Activated CD4-positive, CD25-positive, alpha-beta regulatory T cell treated with anti-CD3 and anti-CD28 coated beads, Interleukin-2, amount 50 U/mL, for 16 hours (primary cell): ENCODE results near the gene PLCL2.
"Not testable (repeated sequence)": the region's sequence is repeated elsewhere in the genome, so short reads cannot be mapped to it uniquely, and the experiment has no call there.

Experiments used
- DNase-seq: peaks from one replicate; pipeline ENCODE4 v3.0.0-alpha.2; 2020; ENCODE audit warnings: low read depth, low spot score

PLCL2 gene

DNA sequence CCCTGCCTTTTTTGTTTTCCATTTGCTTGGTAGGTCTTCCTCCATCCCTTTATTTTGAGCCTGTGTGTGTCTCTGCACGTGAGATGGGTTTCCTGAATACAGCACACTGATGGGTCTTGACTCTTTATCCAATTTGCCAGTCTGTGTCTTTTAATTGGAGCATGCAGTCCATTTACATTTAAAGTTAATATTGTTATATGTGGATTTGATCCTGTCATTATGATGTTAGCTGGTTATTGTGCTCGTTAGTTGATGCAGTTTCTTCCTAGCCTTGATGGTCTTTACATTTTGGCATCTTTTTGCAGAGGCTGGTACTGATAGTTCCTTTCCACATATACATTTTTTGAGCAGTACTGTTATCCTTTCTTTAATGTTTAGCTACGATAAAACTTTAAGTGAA, 73.1 kb downstream of the PLCL2 start:
- DNase-seq, result not testable (repeated sequence)

DNA sequence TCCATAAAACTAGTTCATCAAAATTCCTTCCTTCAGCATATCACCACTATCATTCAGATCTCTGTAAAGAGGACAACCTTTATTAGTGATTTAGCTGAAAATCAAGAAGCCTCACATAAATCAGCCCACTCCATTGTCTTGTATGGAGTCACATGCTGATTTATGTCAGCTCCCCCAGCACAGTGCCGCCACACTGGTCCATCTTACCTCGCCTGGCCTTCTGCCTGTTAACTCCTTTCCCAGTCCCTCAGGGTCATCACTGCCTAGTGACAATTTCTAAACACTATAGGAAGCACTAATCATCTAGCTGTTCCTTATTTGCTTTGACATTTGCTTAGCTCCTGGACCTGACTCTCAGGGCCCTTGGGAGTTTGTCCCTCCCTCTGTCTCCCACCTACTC, 75.4 kb downstream of the PLCL2 start:
- no peak for DNase-seq

DNA sequence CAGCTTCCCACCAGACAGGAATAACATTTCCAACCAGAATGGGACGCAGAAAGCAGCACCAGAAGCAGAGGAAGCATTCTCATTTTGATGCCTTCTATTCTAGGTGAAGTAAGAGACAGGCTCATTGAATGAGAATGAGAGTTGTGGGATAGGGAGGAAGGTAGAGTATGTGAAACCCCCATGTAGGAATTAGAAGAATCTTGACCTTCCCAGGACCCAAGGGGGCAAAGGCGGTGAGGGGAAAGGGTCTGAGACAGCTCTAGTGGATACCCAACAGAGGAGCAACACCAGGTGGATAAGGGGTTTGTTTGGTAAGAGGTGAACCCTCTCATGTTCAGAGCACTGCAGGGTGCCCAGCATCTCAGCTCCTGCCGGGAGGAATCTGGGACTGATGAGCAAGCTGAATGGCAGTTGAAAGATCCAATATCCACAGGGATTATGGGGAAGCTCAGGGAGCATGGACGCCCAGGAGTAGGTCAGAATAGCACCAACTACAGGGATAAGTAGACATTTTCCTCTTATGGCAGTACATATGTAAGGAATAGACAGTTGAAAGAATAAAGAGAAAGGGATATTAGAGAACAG, 77.0 kb downstream of the PLCL2 start:
- DNase-seq, result no peak

DNA sequence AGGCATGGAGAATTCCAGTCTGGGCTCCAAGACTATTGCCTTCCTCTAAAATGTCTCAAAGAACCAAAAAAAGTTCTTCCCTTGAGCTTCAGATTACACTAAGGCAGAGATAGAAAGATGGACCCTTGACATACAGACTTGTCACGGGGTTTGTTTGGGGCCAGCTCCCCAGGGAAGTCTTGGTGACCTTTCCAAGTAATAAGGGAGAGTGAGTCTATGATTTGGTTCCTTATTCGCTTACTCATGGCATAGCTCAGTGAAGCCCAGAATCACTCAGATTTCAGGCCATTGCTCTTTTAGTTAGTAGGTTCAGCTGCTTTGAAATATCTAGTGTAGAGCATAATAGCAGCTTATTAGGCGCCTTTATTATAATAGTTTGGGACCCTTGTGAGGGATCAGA, 90.3 kb downstream of the PLCL2 start:
- DNase-seq, result no peak

DNA sequence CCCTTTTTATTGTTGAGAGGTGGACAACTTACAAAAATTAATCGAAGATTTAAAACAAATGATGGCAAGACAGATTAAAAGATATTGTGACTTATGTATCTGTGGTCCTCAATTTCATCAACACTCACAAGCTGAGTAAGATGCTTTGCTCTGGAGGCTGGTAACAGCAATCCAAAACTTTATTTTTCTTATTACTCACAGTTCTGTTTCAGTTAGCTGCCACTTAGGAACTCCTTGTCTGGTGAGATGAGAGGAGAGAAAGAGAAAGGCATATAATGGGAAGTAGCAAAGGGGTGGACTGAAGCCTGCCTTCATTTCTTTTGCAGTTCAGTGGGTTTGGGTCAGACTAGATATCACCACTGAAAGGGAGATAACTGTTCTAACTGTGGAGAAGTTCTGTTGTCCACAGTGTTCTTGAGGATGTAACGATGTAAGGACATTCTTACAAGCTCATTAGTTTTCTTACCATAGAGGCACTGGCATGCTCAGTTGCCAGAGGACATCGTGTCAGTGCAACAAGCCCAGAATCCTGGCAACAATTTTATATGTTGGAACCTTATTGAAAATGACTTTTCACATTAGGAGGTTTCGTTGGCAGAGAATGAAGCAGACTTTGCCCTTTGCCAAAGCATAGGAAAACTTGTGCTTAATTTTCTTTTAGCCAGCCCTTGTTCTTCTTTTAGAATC, 93.6 kb downstream of the PLCL2 start:
- no peak for DNase-seq

DNA sequence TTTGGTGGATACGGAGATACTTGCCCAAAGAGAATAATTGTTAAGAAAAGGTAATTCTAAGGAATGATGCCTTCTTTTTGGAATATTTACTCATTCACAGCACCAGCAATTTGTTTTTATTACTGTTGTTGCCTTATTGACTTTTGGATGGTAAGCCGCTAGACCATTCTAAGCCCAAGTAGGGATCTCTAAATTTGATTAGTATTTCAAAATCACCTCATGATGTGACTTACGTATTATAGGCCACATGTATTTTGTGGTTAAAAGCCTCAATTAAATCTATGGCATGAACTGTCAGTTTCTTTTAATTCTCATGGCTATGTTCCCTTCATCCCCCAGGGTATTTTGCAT, 94.1 kb downstream of the PLCL2 start:
- no peak for DNase-seq

DNA sequence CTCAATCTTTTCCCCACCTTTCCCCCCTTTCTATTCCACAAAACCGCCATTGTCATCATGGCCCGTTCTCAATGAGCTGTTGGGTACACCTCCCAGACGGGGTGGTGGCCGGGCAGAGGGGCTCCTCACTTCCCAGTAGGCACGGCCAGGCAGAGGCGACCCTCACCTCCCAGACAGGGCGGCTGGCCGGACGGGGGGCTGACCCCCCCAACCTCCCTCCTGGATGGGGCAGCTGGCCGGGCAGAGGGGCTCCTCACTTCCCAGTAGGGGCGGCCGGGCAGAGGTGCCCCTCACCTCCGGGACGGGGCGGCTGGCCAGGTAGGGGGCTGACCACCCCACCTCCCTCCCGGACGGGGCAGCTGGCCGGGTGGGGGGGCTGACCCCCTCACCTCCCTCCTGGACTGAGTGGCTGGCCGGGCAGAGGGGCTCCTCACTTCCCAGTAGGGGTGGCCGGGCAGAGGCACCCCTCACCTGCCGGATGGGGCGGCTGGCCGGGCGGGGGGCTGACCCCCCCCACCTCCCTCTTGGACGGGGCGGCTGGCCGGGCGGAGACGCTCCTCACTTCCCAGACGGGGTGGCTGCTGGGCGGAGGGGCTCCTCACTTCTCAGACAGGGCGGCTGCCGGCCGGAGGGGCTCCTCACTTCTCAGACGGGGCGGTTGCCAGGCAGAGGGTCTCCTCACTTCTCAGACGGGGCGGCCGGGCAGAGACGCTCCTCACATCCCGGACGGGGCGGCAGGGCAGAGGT, 95.2 kb downstream of the PLCL2 start:
- not testable (repeated sequence) for DNase-seq

DNA sequence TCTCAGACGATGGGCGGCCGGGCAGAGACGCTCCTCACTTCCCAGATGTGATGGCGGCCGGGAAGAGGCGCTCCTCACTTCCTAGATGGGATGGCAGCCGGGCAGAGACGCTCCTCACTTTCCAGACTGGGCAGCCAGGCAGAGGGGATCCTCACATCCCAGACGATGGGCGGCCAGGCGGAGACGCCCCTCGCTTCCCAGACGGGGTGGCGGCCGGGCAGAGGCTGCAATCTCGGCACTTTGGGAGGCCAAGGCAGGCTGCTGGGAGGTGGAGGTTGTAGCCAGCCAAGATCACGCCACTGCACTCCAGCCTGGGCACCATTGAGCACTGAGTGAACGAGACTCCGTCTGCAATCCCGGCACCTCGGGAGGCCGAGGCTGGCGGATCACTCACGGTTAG, 95.8 kb downstream of the PLCL2 start:
- DNase-seq, result not testable (repeated sequence)

DNA sequence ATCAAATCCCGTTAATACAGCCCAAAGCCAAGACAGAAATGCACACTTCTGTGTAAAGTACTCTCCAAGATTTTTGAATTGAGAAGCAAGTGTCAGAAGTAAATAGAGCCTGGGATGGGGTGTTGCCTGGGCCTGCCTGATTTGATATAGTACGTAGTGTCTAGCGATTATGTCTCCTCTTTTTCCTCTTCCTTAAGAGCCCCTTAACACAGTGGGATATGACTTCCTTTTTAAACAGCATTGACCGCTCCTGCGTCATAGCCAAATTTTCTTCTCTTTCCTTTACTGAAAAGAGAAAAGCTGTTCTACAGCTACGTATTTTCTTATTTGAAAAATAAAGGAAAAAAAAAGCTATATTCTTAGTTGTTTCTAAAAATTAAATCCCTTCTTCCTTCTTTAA, 97.7 kb downstream of the PLCL2 start:
- DNase-seq, result no peak

DNA sequence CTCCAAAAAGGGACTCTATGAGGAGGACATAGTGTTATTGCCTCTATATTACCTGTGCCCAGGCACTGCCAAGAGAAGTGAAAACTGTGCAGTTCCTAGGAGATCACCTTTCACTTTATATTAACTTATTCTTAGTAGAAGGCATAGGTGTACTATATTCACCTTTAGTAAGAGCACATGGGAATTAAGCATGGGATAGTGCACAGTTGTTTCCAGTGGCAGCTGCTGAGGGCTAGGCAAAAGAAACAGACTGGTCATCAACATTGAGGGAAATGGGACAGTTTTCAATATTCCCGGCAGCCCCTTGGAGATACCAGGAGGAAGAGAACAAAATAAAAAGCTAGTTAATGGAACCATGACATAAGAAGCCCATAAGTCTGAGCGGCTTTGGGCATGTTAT, 100.9 kb downstream of the PLCL2 start:
- no peak for DNase-seq

DNA sequence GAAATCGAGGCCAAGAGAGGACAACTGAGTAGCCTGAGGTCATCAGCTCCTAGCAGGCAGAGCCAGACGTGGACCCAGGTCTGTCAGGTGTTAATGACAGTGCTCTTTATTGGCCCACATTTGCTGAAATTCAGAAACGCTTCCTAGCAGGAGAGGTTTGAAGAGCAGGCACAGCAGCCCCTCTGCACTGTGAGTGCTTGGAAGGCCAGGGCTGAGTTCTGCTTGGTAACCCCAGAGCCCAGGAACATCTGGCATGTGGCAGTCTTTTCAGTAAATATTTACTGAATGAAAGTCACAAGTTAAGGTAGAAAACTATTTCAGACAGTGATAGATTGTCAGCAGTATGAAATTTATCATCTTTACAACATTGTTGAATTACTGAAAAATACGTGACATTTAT, 102.4 kb downstream of the PLCL2 start:
- no peak for DNase-seq

DNA sequence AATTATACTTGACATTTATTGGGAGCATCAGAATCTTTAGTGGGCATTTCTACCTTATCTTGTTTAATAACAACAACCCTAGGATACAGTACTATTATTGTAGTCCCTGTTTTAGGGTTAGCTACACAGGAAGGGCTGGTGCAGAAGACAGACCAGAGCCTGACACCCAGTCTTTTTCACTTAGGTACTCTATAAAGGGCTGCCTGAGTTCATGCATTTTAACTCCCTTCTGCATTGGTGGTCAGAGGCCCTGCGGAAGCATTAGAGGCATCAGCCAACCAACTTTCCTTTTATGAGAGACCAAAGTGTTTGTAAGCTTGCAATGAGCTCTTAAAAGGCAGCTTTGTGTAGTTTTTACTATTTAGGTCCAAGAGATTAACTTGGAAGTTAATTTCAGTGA, 105.4 kb downstream of the PLCL2 start:
- no peak for DNase-seq

DNA sequence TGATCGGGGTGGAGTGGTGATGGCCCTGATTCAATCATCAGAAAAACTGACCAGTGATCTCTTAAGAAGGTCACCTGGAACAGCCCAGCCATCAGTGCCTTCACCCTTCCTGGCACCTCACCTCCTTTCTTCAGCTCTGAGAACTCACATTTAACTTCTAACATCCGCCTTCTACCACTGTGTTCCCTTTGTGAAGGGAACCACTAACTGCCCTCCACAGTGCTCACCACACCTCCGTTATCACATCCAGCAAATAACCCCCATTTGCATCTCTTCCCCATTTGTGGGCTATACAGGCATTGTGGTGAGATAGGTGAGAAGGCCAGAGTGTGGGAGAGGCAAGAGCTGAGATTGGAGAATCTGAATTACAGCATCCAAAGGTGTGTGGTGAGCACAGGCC, 107.4 kb downstream of the PLCL2 start:
- no peak for DNase-seq

DNA sequence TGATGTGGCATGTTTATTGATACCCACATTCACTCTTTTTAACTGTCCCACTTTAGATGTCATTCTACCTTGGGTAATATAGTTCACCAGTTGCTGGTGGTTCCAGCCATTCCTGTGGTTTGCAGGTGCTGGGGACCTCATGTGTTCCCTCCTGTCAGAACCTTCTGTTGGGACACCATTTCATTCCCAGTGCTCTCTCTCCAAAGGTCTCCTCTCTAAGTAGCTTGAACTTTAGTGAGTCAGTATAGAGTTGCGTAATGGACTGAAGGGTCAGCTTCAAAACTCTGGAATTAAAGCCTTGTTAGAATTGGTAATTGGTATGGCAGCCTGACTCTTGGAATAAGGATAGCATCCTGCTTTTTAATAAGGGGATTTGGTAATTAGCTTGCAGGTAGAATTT, 108.5 kb downstream of the PLCL2 start:
- no peak for DNase-seq

DNA sequence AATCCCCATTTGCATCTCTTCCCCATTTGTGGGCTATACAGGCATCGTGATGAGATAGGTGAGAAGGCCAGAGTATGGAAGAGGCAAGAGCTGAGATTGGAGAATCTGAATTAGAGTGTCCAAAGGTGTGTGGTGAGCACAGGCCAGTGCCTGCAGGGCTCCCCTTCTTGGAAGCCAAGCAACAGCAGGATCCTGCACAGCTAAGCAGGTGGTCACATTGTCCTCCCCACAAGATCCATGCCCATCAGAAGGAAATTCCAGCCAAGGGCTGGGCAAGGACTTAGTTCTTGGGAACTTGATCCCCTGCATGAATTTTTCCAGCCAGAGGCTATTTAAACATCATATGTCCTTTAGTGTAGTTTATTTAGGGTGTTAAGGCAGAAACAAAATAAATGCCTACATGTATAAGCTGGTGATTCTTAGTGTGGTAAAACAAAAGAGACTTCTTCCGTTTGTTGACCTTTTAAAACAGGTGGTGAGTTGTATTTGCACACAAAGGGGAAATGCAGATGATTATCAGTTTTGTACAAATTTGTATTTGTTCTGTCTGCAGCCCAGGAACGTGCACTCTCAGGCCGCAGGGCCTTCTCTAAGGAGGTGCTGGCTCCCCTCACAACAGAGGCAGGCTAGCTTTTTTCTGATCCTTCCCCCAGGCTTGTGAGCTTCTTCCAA, 110.2 kb downstream of the PLCL2 start:
- no peak for DNase-seq

DNA sequence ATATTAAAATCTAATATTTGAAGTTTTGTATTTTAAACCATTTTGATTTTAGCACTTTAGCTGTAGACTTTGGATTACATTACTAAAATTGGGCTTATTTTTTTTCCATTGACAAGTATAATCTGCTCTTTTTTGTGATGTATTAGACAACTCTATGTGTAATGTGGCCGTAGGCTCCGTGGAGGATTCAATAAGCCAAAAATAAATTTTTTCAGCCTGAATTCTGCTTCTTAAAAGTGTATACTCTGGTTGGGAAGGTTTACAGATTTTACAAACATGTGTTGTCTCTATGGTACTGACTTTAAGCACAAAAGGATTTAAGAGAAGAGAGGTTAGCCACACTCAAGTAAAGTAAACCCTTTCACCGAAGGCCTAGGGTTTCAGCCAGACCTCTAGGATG, 110.8 kb downstream of the PLCL2 start:
- DNase-seq, result no peak

DNA sequence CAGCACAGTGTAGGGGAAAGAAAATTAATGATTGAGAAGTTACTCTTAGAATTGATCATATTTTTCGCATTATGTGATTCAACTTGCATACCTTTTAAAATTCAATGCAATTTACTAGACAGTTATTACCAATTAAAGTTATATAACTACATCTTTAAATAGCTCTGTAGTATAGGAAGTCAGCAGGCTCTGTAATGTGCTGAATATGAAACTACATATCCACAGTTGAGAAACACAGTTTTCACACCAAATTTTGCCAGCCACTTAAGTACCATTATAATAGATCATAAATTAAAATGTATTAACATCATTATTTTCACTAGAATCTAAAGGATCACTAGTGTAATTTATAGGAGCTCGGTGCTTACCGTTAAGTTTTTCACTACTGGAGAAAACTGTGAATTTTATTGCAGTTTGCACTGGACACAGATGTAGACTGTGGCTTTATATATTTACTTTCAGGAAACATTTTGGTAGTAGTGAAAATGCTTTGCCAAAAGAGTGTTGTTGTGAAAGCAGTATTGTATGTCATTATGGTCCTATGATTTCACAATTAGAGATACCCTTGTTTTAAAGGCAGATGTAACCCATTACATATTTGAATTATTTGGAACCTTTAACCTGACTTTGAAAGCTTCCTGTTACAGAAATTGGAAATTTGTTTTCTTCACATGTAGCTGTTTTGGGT, 113.6 kb downstream of the PLCL2 start:
- DNase-seq, result no peak

DNA sequence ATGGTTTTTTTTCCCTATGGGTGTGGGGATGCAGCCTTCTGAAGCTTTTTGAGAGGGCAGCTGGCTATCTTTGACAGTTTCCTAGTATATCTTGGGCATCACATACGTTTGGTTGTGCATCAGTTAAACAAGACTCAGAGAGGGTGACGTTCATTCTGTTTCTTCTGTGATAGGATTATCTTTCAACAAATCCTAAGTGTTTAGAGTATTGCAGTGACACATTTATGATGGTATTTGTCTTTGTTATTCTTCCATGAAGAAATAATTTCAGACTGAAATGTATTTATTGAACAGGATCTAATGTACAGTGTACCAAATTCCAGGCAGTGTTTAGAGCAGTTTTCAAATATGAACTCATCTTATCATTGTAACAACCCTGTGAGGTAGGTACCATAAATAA, 114.4 kb downstream of the PLCL2 start:
- DNase-seq, result no peak

DNA sequence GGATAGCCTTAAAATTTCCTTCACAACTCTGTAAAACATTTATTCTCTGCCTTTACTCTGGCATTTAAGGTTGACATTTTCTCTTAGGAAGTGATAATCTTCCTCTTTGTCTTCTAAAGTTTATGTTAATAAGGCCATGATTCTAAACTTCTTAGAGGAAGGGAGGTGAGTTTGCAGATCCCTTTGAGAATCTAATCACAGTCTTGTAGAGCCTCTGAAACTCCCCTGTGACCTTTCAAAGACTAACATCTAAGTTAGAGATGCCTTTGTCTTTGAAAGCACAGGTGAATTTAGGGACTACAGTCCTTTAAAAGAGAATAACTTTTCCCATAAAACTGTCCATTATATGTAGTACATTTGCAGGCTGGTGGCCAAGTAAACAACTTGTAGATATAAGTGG, 115.1 kb downstream of the PLCL2 start:
- DNase-seq, result no peak

DNA sequence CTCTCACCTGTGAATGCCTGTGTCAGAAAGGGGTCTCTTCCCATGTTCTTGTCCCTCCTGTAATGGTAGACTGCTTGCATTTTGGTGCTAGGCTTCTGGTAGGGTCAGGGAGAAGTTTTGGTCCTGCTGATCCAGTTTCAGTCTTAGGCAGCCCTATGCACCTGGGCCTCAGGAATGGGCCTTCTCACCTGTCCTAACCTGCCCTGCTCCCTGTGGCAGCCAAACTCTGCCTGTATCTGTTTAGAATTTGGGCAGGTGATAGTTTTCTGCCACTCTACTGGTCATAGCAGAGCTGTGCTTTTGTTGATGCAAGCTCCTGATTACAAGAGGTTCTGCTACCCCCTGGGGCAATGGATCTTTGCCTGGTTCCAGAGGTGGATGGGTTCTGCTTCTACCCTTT, 118.7 kb downstream of the PLCL2 start:
- no peak for DNase-seq

DNA sequence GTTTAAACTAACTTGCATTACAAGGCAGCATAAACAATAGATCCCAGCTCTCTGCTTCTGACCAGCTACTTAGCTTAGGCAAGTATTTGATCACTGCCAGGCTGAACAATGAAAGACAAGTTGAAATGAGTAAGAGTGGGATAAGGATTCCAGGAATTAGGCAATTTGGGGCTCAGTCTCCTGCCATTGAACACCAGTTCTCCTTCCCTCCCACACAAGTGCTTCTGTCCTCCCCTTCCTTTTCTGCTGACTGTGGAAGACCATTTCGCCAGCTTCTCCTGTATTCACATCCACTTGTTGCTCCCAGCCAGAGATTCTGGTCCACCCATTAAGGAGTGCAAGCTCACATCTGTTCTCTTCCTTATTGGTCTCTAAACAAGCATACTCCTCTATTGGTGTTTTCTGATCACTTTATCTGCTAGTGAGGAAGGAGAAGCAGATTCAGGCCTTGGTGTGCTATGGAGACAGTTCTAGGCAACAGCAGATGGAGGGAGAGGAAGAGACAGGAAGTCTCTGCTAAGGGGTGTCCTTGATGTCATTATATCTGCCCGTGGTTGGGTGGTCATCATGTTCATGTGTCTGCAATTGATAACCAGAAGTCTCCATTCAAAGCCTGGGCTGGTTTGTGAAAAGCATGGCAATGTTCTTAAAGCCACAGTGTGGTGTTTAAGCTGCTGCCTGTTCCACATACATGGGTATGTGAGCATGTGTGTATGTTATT, 121.5 kb downstream of the PLCL2 start:
- DNase-seq, result no peak
